ENCODE results near the gene IFIT1.

Gene IFIT1

DNA sequence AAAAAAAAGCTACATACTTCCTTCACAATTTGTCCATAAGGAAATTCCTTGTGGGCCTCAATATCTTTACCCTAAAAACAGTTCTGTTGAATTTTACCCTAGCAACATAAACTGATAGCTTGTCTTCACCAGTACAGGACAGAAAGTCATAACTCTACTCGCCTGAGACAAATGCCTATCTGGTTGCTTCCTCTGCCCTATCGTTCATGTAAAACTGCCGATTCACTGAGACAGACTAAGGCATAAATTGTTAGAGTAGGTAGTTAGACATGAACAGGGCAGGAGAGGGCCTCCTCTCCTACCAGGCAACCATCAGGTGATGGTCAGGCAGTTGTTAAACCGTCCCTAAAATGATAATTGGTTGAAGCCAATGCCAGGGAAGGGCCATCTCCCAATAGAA is 39.6 kb upstream of the IFIT1 start:
- TF ChIP-seq GATA1 (IDR thresholded peaks at IDR 0.05; ENCODE audit: low read depth, low read length) = no peak
- no peak for TF ChIP-seq POLR2A (IDR thresholded peaks at IDR 0.05; ENCODE audit: low read length)

DNA sequence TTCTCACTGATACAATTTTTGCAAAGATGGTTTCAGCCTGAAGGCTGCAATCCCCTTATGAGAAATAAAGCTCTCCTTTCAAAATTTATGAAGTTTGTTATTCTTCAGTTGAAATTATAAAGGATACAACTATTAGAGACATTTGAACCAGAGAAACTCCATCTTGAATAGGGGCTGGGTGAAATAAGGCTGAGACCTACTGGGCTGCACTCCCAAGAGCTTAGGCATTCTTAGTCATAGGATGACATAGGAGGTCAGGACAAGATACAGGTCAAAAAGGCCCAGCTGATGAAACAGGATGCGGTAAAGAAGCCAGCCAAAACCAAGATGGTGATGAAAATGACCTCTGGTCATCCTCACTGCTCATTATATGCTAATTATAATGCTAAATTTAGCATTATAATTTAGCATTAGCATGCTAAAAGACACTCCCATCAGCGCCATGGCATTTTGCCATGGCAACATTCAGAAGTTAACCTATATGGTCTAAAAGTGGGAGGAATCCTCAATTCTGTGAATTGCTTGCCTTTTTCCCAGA is 37.0 kb upstream of the IFIT1 start:
- TF ChIP-seq GATA1 (IDR thresholded peaks at IDR 0.05; ENCODE audit: low read depth, low read length) (no peak), POLR2A (IDR thresholded peaks at IDR 0.05; ENCODE audit: low read length) (no peak)
- no peak for DNase-seq

More for the DNA sequence above, 39.6 kb upstream of the IFIT1 start:
- DNase-seq = peak; percentile 45 to 73

GRCh38 chr10:89357096-89357495 is 35.3 kb upstream of the IFIT1 start:
- no peak for DNase-seq
- no peak for TF ChIP-seq GATA1 (IDR thresholded peaks at IDR 0.05; ENCODE audit: low read depth, low read length)
- TF ChIP-seq POLR2A (IDR thresholded peaks at IDR 0.05; ENCODE audit: low read length) = no peak

- no peak for DNase-seq
- TF ChIP-seq GATA1 (IDR thresholded peaks at IDR 0.05; ENCODE audit: low read depth, low read length) (no peak), POLR2A (IDR thresholded peaks at IDR 0.05; ENCODE audit: low read length) (no peak)
These were observed 34.4 kb upstream of the IFIT1 start for GRCh38 chr10:89357975-89358374.

GRCh38 chr10:89360157-89360556 is 32.3 kb upstream of the IFIT1 start:
- DNase-seq = peak in 1 of 2 experiments; percentile 42
- TF ChIP-seq POLR2A (IDR thresholded peaks at IDR 0.05; ENCODE audit: low read length) (no peak), GATA1 (IDR thresholded peaks at IDR 0.05; ENCODE audit: low read depth, low read length) (no peak)

DNA sequence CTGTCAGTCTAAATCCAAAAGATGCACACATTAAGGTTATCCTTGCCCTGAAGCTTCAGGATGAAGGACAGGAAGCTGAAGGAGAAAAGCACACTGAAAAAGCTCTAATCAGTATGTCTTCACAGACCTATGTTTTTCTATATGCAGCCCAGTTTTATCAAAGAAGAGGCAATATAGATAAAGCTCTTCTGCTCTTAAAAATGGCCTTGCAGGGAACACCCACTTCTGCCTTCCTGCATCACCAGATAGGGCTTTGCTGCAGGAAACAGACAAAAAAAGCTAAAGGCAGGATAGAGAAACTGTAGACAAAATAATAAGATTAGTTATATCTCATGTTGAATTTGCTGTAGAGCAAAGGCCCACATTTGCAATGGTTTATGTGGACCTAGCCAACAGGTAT is 29.5 kb upstream of the IFIT1 start:
- peak; percentile 59 to 88 for DNase-seq
- TF ChIP-seq GATA1 (IDR thresholded peaks at IDR 0.05; ENCODE audit: low read depth, low read length) (no peak), POLR2A (IDR thresholded peaks at IDR 0.05; ENCODE audit: low read length) (no peak)

GRCh38 chr10:89363729-89364442 is 28.5 kb upstream of the IFIT1 start:
- TF ChIP-seq GATA1 (IDR thresholded peaks at IDR 0.05; ENCODE audit: low read depth, low read length) = no peak
- TF ChIP-seq POLR2A (IDR thresholded peaks at IDR 0.05; ENCODE audit: low read length) = no peak
- no peak for DNase-seq

DNA sequence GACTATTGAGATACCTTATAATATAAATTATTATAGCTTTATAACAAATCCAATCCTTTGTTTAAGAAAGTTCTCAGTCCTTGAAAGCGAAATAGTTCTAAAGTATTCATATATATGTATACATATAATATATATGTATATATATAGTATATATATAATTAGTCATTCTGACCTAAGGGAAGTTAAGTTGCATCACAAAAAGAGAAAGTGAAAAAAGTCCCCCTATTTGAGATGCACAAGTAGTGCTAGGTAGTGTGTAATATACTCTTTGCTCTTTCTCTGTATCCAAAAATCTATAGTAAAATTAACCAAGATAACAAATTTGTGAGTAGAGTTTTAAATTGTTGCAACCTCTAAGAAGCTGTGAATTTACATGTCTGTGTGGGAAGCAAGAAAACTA is 27.9 kb upstream of the IFIT1 start:
- no peak for TF ChIP-seq GATA1 (IDR thresholded peaks at IDR 0.05; ENCODE audit: low read depth, low read length)
- no peak for TF ChIP-seq POLR2A (IDR thresholded peaks at IDR 0.05; ENCODE audit: low read length)
- DNase-seq = no peak

GRCh38 chr10:89367529-89367928 is 24.9 kb upstream of the IFIT1 start:
- TF ChIP-seq GATA1 (IDR thresholded peaks at IDR 0.05; ENCODE audit: low read depth, low read length) = no peak
- no peak for TF ChIP-seq POLR2A (IDR thresholded peaks at IDR 0.05; ENCODE audit: low read length)
- DNase-seq = no peak

GRCh38 chr10:89368129-89368528 is 24.3 kb upstream of the IFIT1 start:
- no peak for TF ChIP-seq GATA1 (IDR thresholded peaks at IDR 0.05; ENCODE audit: low read depth, low read length)
- TF ChIP-seq POLR2A (IDR thresholded peaks at IDR 0.05; ENCODE audit: low read length) = no peak

GRCh38 chr10:89369156-89370105 is 23.0 kb upstream of the IFIT1 start:
- TF ChIP-seq GATA1 (IDR thresholded peaks at IDR 0.05; ENCODE audit: low read depth, low read length) (no peak), POLR2A (IDR thresholded peaks at IDR 0.05; ENCODE audit: low read length) (no peak)
- DNase-seq = peak; percentile 35 to 39

More at GRCh38 chr10:89368129-89368528, 24.3 kb upstream of the IFIT1 start:
- no peak for DNase-seq

- peak; percentile 50 to 82 for DNase-seq
- TF ChIP-seq GATA1 (IDR thresholded peaks at IDR 0.05; ENCODE audit: low read depth, low read length) (no peak), POLR2A (IDR thresholded peaks at IDR 0.05; ENCODE audit: low read length) (no peak)
These were observed 21.3 kb upstream of the IFIT1 start for GRCh38 chr10:89371079-89371478.

- TF ChIP-seq GATA1 (IDR thresholded peaks at IDR 0.05; ENCODE audit: low read depth, low read length) (no peak), POLR2A (IDR thresholded peaks at IDR 0.05; ENCODE audit: low read length) (no peak)
- peak; percentile 50 to 73 for DNase-seq
These were observed 20.4 kb upstream of the IFIT1 start for GRCh38 chr10:89371987-89372386.
